OCI-LY3 (cell line): ENCODE data around the gene RNASE2.
"Not testable (repeated sequence)": the region's sequence is repeated elsewhere in the genome, so short reads cannot be mapped to it uniquely, and the experiment has no call there.

Experiments used
- EZH2phosphoT487 ChIP-seq: fragments of 200-600 bp; shearing (Covaris generic); IDR thresholded peaks from 2 replicates; pipeline ENCODE4 v1.6.1; 2018; ENCODE audit warnings: antibody characterized with exemption, mixed run types, low read depth
- TF ChIP-seq, protein P1 (sequence below): fragments of 200-600, 300-600 bp; sonication (generic); IDR thresholded peaks from 2 replicates; pipeline ENCODE4 v1.5.1; 2014; ENCODE audit warnings: antibody characterized with exemption, low read length, low read depth

DNA sequence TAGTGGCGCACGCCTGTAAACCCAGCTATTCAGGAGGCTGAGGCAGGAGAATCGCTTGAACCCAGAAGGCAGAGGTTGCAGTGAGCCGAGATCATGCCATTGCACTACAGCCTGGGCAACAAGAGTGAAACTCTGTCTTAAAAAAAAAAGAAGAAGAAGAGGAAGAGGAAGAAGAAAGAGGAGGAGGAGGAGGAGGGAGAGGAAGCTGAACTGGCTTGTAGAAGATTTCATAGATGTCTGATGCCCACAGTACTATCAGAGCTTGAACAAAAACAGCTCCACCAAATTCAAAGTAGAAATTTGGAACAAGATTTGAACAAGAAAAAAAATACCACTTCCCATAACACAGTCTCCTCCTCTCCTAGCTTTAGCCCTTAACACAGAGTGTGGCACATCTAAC, 30.4 kb downstream of the RNASE2 start:
- TF ChIP-seq, protein P1, sequence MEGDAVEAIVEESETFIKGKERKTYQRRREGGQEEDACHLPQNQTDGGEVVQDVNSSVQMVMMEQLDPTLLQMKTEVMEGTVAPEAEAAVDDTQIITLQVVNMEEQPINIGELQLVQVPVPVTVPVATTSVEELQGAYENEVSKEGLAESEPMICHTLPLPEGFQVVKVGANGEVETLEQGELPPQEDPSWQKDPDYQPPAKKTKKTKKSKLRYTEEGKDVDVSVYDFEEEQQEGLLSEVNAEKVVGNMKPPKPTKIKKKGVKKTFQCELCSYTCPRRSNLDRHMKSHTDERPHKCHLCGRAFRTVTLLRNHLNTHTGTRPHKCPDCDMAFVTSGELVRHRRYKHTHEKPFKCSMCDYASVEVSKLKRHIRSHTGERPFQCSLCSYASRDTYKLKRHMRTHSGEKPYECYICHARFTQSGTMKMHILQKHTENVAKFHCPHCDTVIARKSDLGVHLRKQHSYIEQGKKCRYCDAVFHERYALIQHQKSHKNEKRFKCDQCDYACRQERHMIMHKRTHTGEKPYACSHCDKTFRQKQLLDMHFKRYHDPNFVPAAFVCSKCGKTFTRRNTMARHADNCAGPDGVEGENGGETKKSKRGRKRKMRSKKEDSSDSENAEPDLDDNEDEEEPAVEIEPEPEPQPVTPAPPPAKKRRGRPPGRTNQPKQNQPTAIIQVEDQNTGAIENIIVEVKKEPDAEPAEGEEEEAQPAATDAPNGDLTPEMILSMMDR, result not testable (repeated sequence)
- not testable (repeated sequence) for TF ChIP-seq EZH2phosphoT487
